NT2/D1 (cell line): Measurements from ENCODE around the gene AMIGO3.

ENCODE experiments used
- SUZ12 ChIP-seq: IDR thresholded peaks from 2 replicates; pipeline ENCODE4 v1.6.1; 2011; ENCODE audit not compliant: insufficient read length, insufficient read depth; ENCODE audit errors: extremely low read depth
- YY1 ChIP-seq: IDR thresholded peaks from 2 replicates; pipeline ENCODE4 v1.6.1; 2011; ENCODE audit not compliant: insufficient read length, insufficient read depth
- ZNF274 ChIP-seq: IDR thresholded peaks from 2 replicates; pipeline ENCODE4 v1.6.1; 2011; ENCODE audit warnings: mild to moderate bottlenecking, low read depth, low read length

DNA sequence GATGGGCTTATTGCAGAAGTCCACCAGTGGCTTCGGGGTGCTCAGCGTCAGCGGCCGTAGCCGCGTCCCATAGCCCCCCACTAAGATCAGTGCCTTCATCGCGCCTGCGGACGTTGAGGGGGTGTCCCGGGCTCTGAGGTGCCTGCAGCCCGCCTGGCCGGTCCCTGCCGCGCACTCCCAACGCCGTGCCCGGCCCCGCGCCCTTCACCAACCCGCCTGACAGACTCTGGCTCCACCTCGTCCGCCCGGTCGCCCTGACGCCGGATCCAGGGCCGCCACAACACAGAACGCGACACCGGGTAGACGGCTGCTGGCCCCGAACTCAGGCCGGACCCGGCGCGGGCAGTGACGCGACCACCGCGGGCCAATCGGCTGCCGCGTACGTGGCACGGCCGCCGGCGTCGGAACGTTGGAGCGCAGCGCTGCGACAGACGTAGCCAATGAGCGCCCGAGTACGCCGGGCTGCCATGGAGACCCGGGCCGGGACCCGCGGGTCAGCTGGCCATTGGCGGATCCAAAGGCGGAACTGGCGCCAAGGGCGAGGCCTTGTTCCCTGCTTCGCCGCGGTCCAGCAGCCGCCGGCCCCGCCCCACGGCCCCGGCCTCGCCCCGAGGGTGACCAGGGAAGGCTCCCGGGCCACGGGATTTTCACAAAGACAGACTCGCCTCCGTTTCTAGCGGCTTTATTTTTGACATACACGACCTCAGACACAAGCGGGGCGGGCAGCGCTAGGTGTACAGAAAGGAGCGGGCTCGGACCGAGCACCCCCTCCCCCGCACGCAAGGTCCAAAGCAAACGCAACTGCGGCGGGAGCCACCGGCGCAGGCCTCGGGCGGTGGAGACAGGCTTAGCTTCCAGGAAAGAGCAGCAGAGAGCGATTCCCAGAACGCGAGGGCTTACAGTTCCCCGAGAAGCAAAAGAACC is 4.4 kb upstream of the AMIGO3 start, which contains the start of gene GMPPB:
- TF ChIP-seq YY1 (no peak), SUZ12 (no peak), ZNF274 (no peak)
